Mesodermal cell (in vitro differentiated cells): Measurements from ENCODE around the gene NSMCE1.

Experiments
- H3K27ac ChIP-seq: 2 replicates; pipeline ENCODE4 v1.7.0; 2013; ENCODE audit warnings: mild to moderate bottlenecking, low read depth, low read length, moderate library complexity; ENCODE audit not compliant: severe bottlenecking
- H3K36me3 ChIP-seq: 2 replicates; pipeline ENCODE4 v1.7.1; 2013; ENCODE audit warnings: mild to moderate bottlenecking, low read length, moderate library complexity; ENCODE audit not compliant: control insufficient read depth, insufficient read depth
- H3K4me1 ChIP-seq: one replicate; pipeline ENCODE4 v1.7.1; 2013; ENCODE audit warnings: mild to moderate bottlenecking, low read length; ENCODE audit not compliant: insufficient read depth, control insufficient read depth, poor library complexity, severe bottlenecking
- H3K4me3 ChIP-seq: 2 replicates; pipeline ENCODE4 v1.7.0; 2013; ENCODE audit warnings: low read length, control low read depth, mild to moderate bottlenecking; ENCODE audit not compliant: insufficient read depth, poor library complexity, severe bottlenecking; ENCODE audit errors: extremely low read depth
- H3K9me3 ChIP-seq: 2 replicates; pipeline ENCODE4 v1.7.1; 2013; ENCODE audit warnings: mild to moderate bottlenecking, low read length, moderate library complexity; ENCODE audit not compliant: control insufficient read depth
- WGBS, 2 experiments: methylation state at CpG; one replicate each; pipeline ENCODE4 v1.1.5; 2013; ENCODE audit warnings: missing lambda C conversion rate in 2 of 2; ENCODE audit not compliant: insufficient coverage in 2 of 2; 5-methylcytosine and 5-hydroxymethylcytosine counted together

Gene NSMCE1

GRCh38 chr16:27190316-27190871 is 78.2 kb downstream of the NSMCE1 start:
- no peak overlapping the region for H3K4me3 ChIP-seq
- no peak overlapping the region for H3K27ac ChIP-seq
- WGBS, 2 experiments = 95 to 98% methylated on average over 10 to 12 of the region's 12 CpGs
- H3K36me3 ChIP-seq = no peaks in the 10 kb centered on the region
- H3K9me3 ChIP-seq = no peaks in the 10 kb centered on the region
- H3K4me1 ChIP-seq = no peaks in the 10 kb centered on the region

GRCh38 chr16:27189335-27189972 is 79.1 kb downstream of the NSMCE1 start:
- Histone ChIP-seq H3K4me3 (no peak overlapping the region), H3K27ac (no peak overlapping the region), H3K9me3 (no peaks in the 10 kb centered on the region), H3K36me3 (no peaks in the 10 kb centered on the region), H3K4me1 (no peaks in the 10 kb centered on the region)
- 77 to 78% methylated on average over 7 to 13 of the region's 13 CpGs for WGBS, 2 experiments

- Histone ChIP-seq H3K9me3 (no peaks in the 10 kb centered on the region), H3K4me3 (no peak overlapping the region), H3K4me1 (no peaks in the 10 kb centered on the region), H3K27ac (no peak overlapping the region), H3K36me3 (no peaks in the 10 kb centered on the region)
- WGBS, 2 experiments = 83% methylated on average over 1 of the region's 2 CpGs; no CpG with 5 or more reads in 1 of the 2 experiments
Observed at GRCh38 chr16:27188633-27189032, 79.9 kb downstream of the NSMCE1 start.

GRCh38 chr16:27185776-27186130 is 82.8 kb downstream of the NSMCE1 start:
- no peaks in the 10 kb centered on the region for H3K4me1 ChIP-seq
- H3K27ac ChIP-seq = no peak overlapping the region
- WGBS, 2 experiments = no CpG with 5 or more reads among the region's 1 CpG
- no peak overlapping the region for H3K4me3 ChIP-seq
- H3K36me3 ChIP-seq = no peaks in the 10 kb centered on the region
- no peaks in the 10 kb centered on the region for H3K9me3 ChIP-seq

GRCh38 chr16:27182906-27183405 is 85.6 kb downstream of the NSMCE1 start:
- WGBS, 2 experiments = 85 to 97% methylated on average over 5 of the region's 7 CpGs
- Histone ChIP-seq H3K9me3 (no peaks in the 10 kb centered on the region), H3K36me3 (no peaks in the 10 kb centered on the region), H3K27ac (no peak overlapping the region), H3K4me3 (no peak overlapping the region), H3K4me1 (peaks cover 6% of the 10 kb centered on the region)

- no peak overlapping the region for H3K4me3 ChIP-seq
- H3K4me1 ChIP-seq = peaks cover 17% of the 10 kb centered on the region
- 87 to 90% methylated on average over 4 to 5 of the region's 8 CpGs for WGBS, 2 experiments
- H3K27ac ChIP-seq = no peak overlapping the region
- no peaks in the 10 kb centered on the region for H3K36me3 ChIP-seq
- H3K9me3 ChIP-seq = no peaks in the 10 kb centered on the region
Observed at GRCh38 chr16:27181019-27181790, 87.4 kb downstream of the NSMCE1 start.

GRCh38 chr16:27179500-27180072 is 89.0 kb downstream of the NSMCE1 start:
- 17 to 20% methylated on average over 9 of the region's 13 CpGs for WGBS, 2 experiments
- no peak overlapping the region for H3K27ac ChIP-seq
- peaks cover 18% of the 10 kb centered on the region for H3K4me1 ChIP-seq
- no peak overlapping the region for H3K4me3 ChIP-seq
- H3K36me3 ChIP-seq = no peaks in the 10 kb centered on the region
- no peaks in the 10 kb centered on the region for H3K9me3 ChIP-seq

- Histone ChIP-seq H3K4me1 (peaks cover 20% of the 10 kb centered on the region), H3K9me3 (no peaks in the 10 kb centered on the region), H3K36me3 (no peaks in the 10 kb centered on the region), H3K27ac (peak overlapping the region; percentile 69), H3K4me3 (no peak overlapping the region)
- WGBS, 2 experiments = 93 to 94% methylated on average over 12 to 13 of the region's 13 CpGs
Observed at GRCh38 chr16:27177031-27177774, 91.4 kb downstream of the NSMCE1 start.

- Histone ChIP-seq H3K4me3 (no peak overlapping the region), H3K36me3 (no peaks in the 10 kb centered on the region), H3K4me1 (peaks cover 20% of the 10 kb centered on the region), H3K9me3 (peaks cover 4% of the 10 kb centered on the region), H3K27ac (no peak overlapping the region)
- WGBS, 2 experiments = 87 to 93% methylated on average over 5 to 6 of the region's 8 CpGs
Observed at GRCh38 chr16:27175888-27176287, 92.7 kb downstream of the NSMCE1 start.
